Neural progenitor cell (in vitro differentiated cells): ENCODE results near the gene DEFB129. TPM values are rescaled to one million over a fixed set of nuclear protein-coding genes. Genes with fewer than 3 reads are reported as not detected.
"Not testable (repeated sequence)": the region's sequence is repeated elsewhere in the genome, so short reads cannot be mapped to it uniquely, and the experiment has no call there.

Source experiments
- DNase-seq: peaks from one replicate; pipeline ENCODE4 v3.0.0-alpha.2; 2016; ENCODE audit warnings: low spot score
- H2AFZ ChIP-seq: fragments of 200-600 bp; sonication (generic); replicated peaks from 2 replicates; pipeline ENCODE4 v1.6.1; 2016; ENCODE audit warnings: antibody characterized with exemption
- H3F3A ChIP-seq: fragments of 200-600 bp; sonication (generic); 2 replicates; pipeline ENCODE4 v1.6.1; 2016; ENCODE audit warnings: antibody characterized with exemption, low read depth
- H3K27ac ChIP-seq: fragments of 200-600 bp; sonication (generic); 2 replicates; pipeline ENCODE4 v1.5.1; 2016; ENCODE audit warnings: mild to moderate bottlenecking
- H3K27me3 ChIP-seq: fragments of 200-600 bp; sonication (generic); 2 replicates; pipeline ENCODE4 v1.6.1; 2016; ENCODE audit warnings: mild to moderate bottlenecking, moderate library complexity
- H3K36me3 ChIP-seq: fragments of 200-600 bp; sonication (generic); 2 replicates; pipeline ENCODE4 v1.5.1; 2016
- H3K4me1 ChIP-seq: fragments of 200-600 bp; sonication (generic); 2 replicates; pipeline ENCODE4 v1.6.1; 2016; ENCODE audit warnings: mixed run types
- H3K4me2 ChIP-seq: fragments of 200-600 bp; sonication (generic); 2 replicates; pipeline ENCODE4 v1.6.1; 2016
- H3K4me3 ChIP-seq: fragments of 200-600 bp; sonication (generic); 2 replicates; pipeline ENCODE4 v1.5.1; 2016
- H3K79me2 ChIP-seq: fragments of 200-600 bp; sonication (generic); 2 replicates; pipeline ENCODE4 v1.6.1; 2016; ENCODE audit warnings: low read depth
- H3K9ac ChIP-seq: fragments of 200-600 bp; sonication (generic); 2 replicates; pipeline ENCODE4 v1.6.1; 2016
- H3K9me3 ChIP-seq: fragments of 200-600 bp; sonication (generic); 2 replicates; pipeline ENCODE4 v1.5.1; 2016; ENCODE audit warnings: low read depth
- H4K20me1 ChIP-seq: fragments of 200-600 bp; sonication (generic); 2 replicates; pipeline ENCODE4 v1.6.1; 2016; ENCODE audit warnings: low read depth
- H3K27ac Mint-ChIP-seq: 3 replicates; pipeline ENCODE4 v1.8.0; 2021; ENCODE audit warnings: mixed read lengths
- H3K27me3 Mint-ChIP-seq: 2 replicates; pipeline ENCODE4 v1.8.0; 2022; ENCODE audit warnings: low read depth, mild to moderate bottlenecking, inconsistent platforms, moderate library complexity, mixed read lengths; ENCODE audit not compliant: insufficient read depth
- H3K36me3 Mint-ChIP-seq: 3 replicates; pipeline ENCODE4 v1.8.0; 2021; ENCODE audit warnings: mixed read lengths
- H3K4me1 Mint-ChIP-seq: 3 replicates; pipeline ENCODE4 v1.8.0; 2021; ENCODE audit warnings: mixed read lengths
- H3K4me3 Mint-ChIP-seq: 3 replicates; pipeline ENCODE4 v1.8.0; 2021; ENCODE audit warnings: mild to moderate bottlenecking, moderate library complexity, mixed read lengths
- H3K9me3 Mint-ChIP-seq: 3 replicates; pipeline ENCODE4 v1.8.0; 2020; ENCODE audit warnings: mixed read lengths
- EZH2 ChIP-seq: fragments of 200-600 bp; sonication (generic); IDR thresholded peaks from 2 replicates; pipeline ENCODE4 v1.6.1; 2017; ENCODE audit warnings: antibody characterized with exemption, mild to moderate bottlenecking, moderate library complexity
- EZH2phosphoT487 ChIP-seq: fragments of 200-600 bp; sonication (generic); IDR thresholded peaks from 2 replicates; pipeline ENCODE4 v1.6.1; 2017; ENCODE audit warnings: antibody characterized with exemption
- total RNA-seq: library from RNA; depleted of rRNA; stranded (reverse); fragments of >200 nt; gene quantifications from 2 replicates; pipeline ENCODE4 v1.2.3, GENCODE V29; 2015; ENCODE audit warnings: low replicate concordance
- TF ChIP-seq, protein P1 (sequence below): fragments of 200-600 bp; sonication (generic); IDR thresholded peaks from 2 replicates; pipeline ENCODE4 v1.5.1; 2017; ENCODE audit warnings: antibody characterized with exemption, mild to moderate bottlenecking

Gene DEFB129
- total RNA-seq, 1 donor from 2014 or later = not detected

- no peak overlapping the region for H3K27ac Mint-ChIP-seq
- H2AFZ ChIP-seq = peak overlapping the region; percentile 45
- TF ChIP-seq EZH2phosphoT487 (no peak), EZH2 (no peak)
- TF ChIP-seq, protein P1, sequence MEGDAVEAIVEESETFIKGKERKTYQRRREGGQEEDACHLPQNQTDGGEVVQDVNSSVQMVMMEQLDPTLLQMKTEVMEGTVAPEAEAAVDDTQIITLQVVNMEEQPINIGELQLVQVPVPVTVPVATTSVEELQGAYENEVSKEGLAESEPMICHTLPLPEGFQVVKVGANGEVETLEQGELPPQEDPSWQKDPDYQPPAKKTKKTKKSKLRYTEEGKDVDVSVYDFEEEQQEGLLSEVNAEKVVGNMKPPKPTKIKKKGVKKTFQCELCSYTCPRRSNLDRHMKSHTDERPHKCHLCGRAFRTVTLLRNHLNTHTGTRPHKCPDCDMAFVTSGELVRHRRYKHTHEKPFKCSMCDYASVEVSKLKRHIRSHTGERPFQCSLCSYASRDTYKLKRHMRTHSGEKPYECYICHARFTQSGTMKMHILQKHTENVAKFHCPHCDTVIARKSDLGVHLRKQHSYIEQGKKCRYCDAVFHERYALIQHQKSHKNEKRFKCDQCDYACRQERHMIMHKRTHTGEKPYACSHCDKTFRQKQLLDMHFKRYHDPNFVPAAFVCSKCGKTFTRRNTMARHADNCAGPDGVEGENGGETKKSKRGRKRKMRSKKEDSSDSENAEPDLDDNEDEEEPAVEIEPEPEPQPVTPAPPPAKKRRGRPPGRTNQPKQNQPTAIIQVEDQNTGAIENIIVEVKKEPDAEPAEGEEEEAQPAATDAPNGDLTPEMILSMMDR = no peak
- peaks cover 80% of the 10 kb centered on the region for H3K27me3 ChIP-seq
- no peaks in the 10 kb centered on the region for H3K36me3 Mint-ChIP-seq
- no peak overlapping the region for H3K4me3 ChIP-seq
- no peaks in the 10 kb centered on the region for H3K27me3 Mint-ChIP-seq
- no peak overlapping the region for H3K9ac ChIP-seq
- H3K4me1 Mint-ChIP-seq = peaks cover 2% of the 10 kb centered on the region
- H3K9me3 Mint-ChIP-seq = peaks cover 2% of the 10 kb centered on the region
- no peaks in the 10 kb centered on the region for H3K36me3 ChIP-seq
- no peak overlapping the region for H3K4me2 ChIP-seq
- DNase-seq = no peak
- no peak overlapping the region for H3K4me3 Mint-ChIP-seq
- H3K4me1 ChIP-seq = peaks cover 6% of the 10 kb centered on the region
- H3F3A ChIP-seq = no peaks in the 10 kb centered on the region
- H4K20me1 ChIP-seq = no peaks in the 10 kb centered on the region
- H3K9me3 ChIP-seq = no peaks in the 10 kb centered on the region
- H3K27ac ChIP-seq = no peak overlapping the region
- H3K79me2 ChIP-seq = no peaks in the 10 kb centered on the region
Measured at GRCh38 chr20:251354-251753, 24.3 kb downstream of the DEFB129 start.

- DNase-seq = no peak
- no peaks in the 10 kb centered on the region for H3K36me3 ChIP-seq
- TF ChIP-seq, protein P1 = no peak
- TF ChIP-seq EZH2 (no peak), EZH2phosphoT487 (no peak)
- H3K9me3 Mint-ChIP-seq = no peaks in the 10 kb centered on the region
- no peaks in the 10 kb centered on the region for H3K9me3 ChIP-seq
- peaks cover 82% of the 10 kb centered on the region for H3K27me3 ChIP-seq
- H3K27ac Mint-ChIP-seq = no peak overlapping the region
- no peaks in the 10 kb centered on the region for H3K36me3 Mint-ChIP-seq
- no peaks in the 10 kb centered on the region for H3K79me2 ChIP-seq
- no peaks in the 10 kb centered on the region for H3K27me3 Mint-ChIP-seq
- H4K20me1 ChIP-seq = no peaks in the 10 kb centered on the region
- peaks cover 6% of the 10 kb centered on the region for H3K4me1 ChIP-seq
- H3K27ac ChIP-seq = no peak overlapping the region
- H3K4me2 ChIP-seq = no peak overlapping the region
- peaks cover 2% of the 10 kb centered on the region for H3K4me1 Mint-ChIP-seq
- H2AFZ ChIP-seq = peak overlapping the region; percentile 42
- no peak overlapping the region for H3K9ac ChIP-seq
- no peak overlapping the region for H3K4me3 Mint-ChIP-seq
- no peak overlapping the region for H3K4me3 ChIP-seq
- no peaks in the 10 kb centered on the region for H3F3A ChIP-seq
Measured at GRCh38 chr20:252801-253200, 25.7 kb downstream of the DEFB129 start.

GRCh38 chr20:253447-253846, 26.4 kb downstream of the DEFB129 start:
- not testable (repeated sequence) for H3K36me3 ChIP-seq, H3K9me3 Mint-ChIP-seq, H3K9ac ChIP-seq, H3K4me3 ChIP-seq, H3F3A ChIP-seq, H3K27ac Mint-ChIP-seq, H3K36me3 Mint-ChIP-seq, H3K79me2 ChIP-seq, H3K9me3 ChIP-seq, H4K20me1 ChIP-seq, DNase-seq, H3K4me1 Mint-ChIP-seq, H3K4me2 ChIP-seq, H3K4me1 ChIP-seq, H3K27ac ChIP-seq, H3K27me3 Mint-ChIP-seq
- Histone ChIP-seq H2AFZ (peak overlapping the region; percentile 42), H3K27me3 (peaks cover 89% of the 10 kb centered on the region)
- H3K4me3 Mint-ChIP-seq = peak overlapping the region; percentile 46

- Mint-ChIP-seq H3K4me1 (peaks cover 2% of the 10 kb centered on the region), H3K27ac (no peak within 1 kb of the TSS), H3K4me3 (no peak within 1 kb of the TSS), H3K9me3 (no peaks in the 10 kb centered on the region), H3K27me3 (peaks cover 5% of the 10 kb centered on the region), H3K36me3 (no peaks in the 10 kb centered on the region)
- H3K4me3 ChIP-seq = no peak within 1 kb of the TSS
- no peaks in the 10 kb centered on the region for H3K9me3 ChIP-seq
- no peaks in the 10 kb centered on the region for H3F3A ChIP-seq
- H3K27ac ChIP-seq = no peak within 1 kb of the TSS
- no peaks in the 10 kb centered on the region for H4K20me1 ChIP-seq
- no peak for DNase-seq
- H3K27me3 ChIP-seq = peaks cover 96% of the 10 kb centered on the region
- TF ChIP-seq, protein P1 = no peak
- TF ChIP-seq EZH2phosphoT487 (no peak), EZH2 (no peak)
- no peaks in the 10 kb centered on the region for H3K36me3 ChIP-seq
- no peak within 1 kb of the TSS for H3K9ac ChIP-seq
- H3K4me2 ChIP-seq = no peak within 1 kb of the TSS
- no peak within 1 kb of the TSS for H2AFZ ChIP-seq
- no peaks in the 10 kb centered on the region for H3K4me1 ChIP-seq
- no peaks in the 10 kb centered on the region for H3K79me2 ChIP-seq
Measured at GRCh38 chr20:257419-257818, 30.4 kb downstream of the DEFB129 start, which contains the start of gene DEFB132. TSS of gene DEFB132 (plus strand) at chr20:257724. CDS start at chr20:257779, 55 bp downstream.
